Measurements from ENCODE around the gene DIP2C. TPM values are rescaled to one million over a fixed set of nuclear protein-coding genes. Genes with fewer than 3 reads are reported as not detected.

Gene DIP2C
- polyA plus RNA-seq, 4 donors, result 3.1 to 13.3 (median 4.7) TPM

DNA sequence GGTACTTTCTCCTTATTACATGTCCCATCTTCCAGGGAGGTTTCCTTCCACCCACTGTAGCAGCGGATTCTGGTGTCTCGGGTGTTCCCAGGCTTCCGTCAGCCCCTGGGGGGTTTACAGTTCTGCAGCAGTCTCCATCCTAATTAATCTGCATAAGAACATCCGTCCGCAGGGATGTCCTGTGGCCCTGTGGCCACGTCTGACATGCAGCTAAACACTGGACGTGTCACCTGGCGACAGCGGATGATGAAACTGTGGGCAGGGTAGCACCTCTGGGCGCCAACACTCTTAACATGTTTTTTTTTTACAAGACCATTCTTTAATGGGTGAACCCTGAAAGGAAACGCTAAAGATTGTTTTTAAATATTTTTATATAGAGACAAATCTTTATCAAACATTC is 58.2 kb downstream of the DIP2C start:
- no peak overlapping the region for H3K27ac ChIP-seq (ENCODE audit: low read depth in 1 of 3, low read length in 2 of 3)
- no peak for FAIRE-seq
- H3K9me3 ChIP-seq (ENCODE audit: control insufficient read depth in 2 of 2, insufficient read depth in 1 of 2, low read depth in 1 of 2, low read length in 1 of 2), result no peaks in the 10 kb centered on the region
- 91 to 94% (median 92%) methylated on average over 11 of the region's 11 CpGs for WGBS, 3 donors
- peaks cover 0 to 36% (median 0%) of the 10 kb centered on the region in 3 donors for H3K36me3 ChIP-seq (ENCODE audit: control insufficient read depth in 3 of 3, insufficient read depth in 2 of 3, low read depth in 1 of 3, low read length in 3 of 3)
- H3K4me3 ChIP-seq (ENCODE audit: low read depth in 1 of 3, low read length in 3 of 3), result no peak overlapping the region
- no peaks in the 10 kb centered on the region for H3K27me3 ChIP-seq (ENCODE audit: control insufficient read depth in 3 of 3, insufficient read depth in 3 of 3, low read length in 3 of 3)
- no peaks in the 10 kb centered on the region for H3K4me1 ChIP-seq (ENCODE audit: control insufficient read depth in 3 of 3, insufficient read depth in 2 of 3, low read depth in 1 of 3, low read length in 2 of 3)
- no peak for DNase-seq

DNA sequence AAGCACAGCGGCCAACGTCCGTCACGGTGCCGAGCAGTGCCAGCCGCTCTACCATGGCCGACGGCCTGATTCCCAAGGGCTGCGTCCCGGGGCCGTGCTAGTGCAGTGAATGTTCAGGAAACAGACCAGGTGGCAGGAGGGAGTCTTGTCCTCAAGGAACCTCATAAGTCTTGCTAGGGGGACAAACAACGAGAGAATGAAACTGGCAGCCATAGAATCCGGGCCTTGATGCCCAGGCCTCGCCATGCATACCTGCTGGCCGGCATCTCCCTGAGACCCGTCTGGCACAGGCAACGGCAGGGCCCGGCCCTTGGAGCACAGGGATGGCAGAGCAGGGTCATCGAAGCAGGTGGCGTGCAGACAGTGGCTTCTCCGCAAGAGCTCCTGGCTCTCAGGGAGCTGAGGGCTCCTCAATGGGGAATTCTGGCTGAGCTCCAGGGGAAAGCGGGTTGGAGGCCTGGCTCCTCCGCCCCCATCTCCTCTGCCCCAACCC is 58.8 kb downstream of the DIP2C start:
- FAIRE-seq (no peak), DNase-seq (no peak)
- Histone ChIP-seq H3K4me3 (ENCODE audit: low read depth in 1 of 3, low read length in 3 of 3) (no peak overlapping the region), H3K36me3 (ENCODE audit: control insufficient read depth in 3 of 3, insufficient read depth in 2 of 3, low read depth in 1 of 3, low read length in 3 of 3) (peaks cover 0 to 39% (median 0%) of the 10 kb centered on the region in 3 donors), H3K27ac (ENCODE audit: low read depth in 1 of 3, low read length in 2 of 3) (no peak overlapping the region), H3K4me1 (ENCODE audit: control insufficient read depth in 3 of 3, insufficient read depth in 2 of 3, low read depth in 1 of 3, low read length in 2 of 3) (no peaks in the 10 kb centered on the region), H3K9me3 (ENCODE audit: control insufficient read depth in 2 of 2, insufficient read depth in 1 of 2, low read depth in 1 of 2, low read length in 1 of 2) (no peaks in the 10 kb centered on the region), H3K27me3 (ENCODE audit: control insufficient read depth in 3 of 3, insufficient read depth in 3 of 3, low read length in 3 of 3) (no peaks in the 10 kb centered on the region)
- 89 to 91% (median 90%) methylated on average over 23 of the region's 23 CpGs for WGBS, 3 donors

DNA sequence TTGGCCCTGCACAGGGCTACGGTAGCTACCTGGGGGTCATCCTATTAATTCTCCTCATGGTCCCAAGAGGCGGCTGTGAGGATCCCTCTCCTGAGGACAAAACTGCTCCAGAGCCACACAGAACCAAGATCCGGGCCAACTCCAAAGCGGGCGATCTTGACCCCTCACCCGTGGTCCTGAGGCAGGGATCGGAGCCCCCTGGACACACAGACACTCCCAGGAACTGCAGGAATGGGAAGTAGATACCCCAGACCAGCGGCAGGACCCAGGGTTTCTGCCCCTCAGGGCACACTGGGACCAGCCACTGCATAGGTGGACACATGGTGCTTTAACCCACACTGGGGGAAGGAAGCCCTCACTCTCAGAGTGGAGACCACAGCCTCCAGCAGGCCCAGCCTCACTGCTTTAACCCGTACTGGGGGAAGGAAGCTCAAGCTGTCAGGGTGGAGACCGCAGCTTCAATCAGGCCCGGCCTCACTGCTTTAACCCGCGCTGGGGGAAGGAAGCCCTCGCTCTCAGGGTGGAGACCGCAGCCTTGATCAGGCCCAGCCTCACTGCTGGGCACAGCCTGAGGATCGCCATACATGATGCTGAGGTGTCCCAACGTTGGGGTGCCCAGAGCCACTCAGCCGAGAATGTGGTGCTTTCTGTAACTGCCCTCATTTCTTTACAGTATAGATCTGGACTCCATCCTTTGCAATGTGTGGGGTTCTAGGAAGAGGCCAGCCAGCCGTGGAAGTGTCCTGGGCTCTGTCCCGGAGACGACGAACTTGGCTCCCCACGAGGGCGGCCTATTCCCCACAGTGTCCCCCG is 60.1 kb downstream of the DIP2C start:
- H3K4me3 ChIP-seq (ENCODE audit: low read depth in 1 of 3, low read length in 3 of 3), result no peak overlapping the region
- H3K27ac ChIP-seq (ENCODE audit: low read depth in 1 of 3, low read length in 2 of 3), result no peak overlapping the region
- H3K36me3 ChIP-seq (ENCODE audit: control insufficient read depth in 3 of 3, insufficient read depth in 2 of 3, low read depth in 1 of 3, low read length in 3 of 3), result peaks cover 0 to 36% (median 0%) of the 10 kb centered on the region in 3 donors
- H3K27me3 ChIP-seq (ENCODE audit: control insufficient read depth in 3 of 3, insufficient read depth in 3 of 3, low read length in 3 of 3), result no peaks in the 10 kb centered on the region
- WGBS, 3 donors, result 80 to 89% (median 82%) methylated on average over 24 to 25 of the region's 25 CpGs
- H3K4me1 ChIP-seq (ENCODE audit: control insufficient read depth in 3 of 3, insufficient read depth in 2 of 3, low read depth in 1 of 3, low read length in 2 of 3), result peaks cover 0 to 8% (median 0%) of the 10 kb centered on the region in 3 donors
- no peak for FAIRE-seq
- no peaks in the 10 kb centered on the region for H3K9me3 ChIP-seq (ENCODE audit: control insufficient read depth in 2 of 2, insufficient read depth in 1 of 2, low read depth in 1 of 2, low read length in 1 of 2)
- DNase-seq, result no peak

DNA sequence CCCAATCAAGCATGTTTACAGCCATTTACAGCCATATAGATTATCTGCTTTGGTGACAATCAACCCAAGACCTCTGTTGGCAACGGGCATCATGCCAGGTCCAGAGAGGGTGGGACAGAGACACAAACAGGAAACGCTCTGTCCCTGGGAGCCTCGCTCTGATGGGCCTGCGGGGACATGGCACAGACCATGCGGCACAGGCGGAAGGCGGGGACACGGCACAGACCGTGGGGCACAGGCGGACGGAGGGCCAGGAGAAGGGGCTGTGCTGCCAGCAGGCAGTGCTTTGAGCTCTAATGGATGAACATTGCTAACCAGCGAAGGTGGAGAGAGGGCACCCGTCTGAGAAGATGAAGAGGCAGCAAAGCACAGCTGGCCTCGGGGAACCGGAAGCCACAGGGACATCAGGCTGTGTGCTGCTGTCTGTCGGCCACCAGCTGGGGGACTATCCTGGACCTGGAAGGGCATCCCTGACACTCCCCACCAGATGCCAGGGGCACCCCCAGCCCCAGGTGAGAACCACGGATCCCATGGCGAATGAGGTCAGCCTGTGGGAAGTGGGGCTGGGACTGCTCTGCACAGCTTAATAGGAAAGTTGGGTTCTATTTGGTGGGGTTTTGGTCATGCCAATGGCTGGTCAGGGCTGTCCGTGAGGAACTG is 61.0 kb downstream of the DIP2C start:
- Histone ChIP-seq H3K27me3 (ENCODE audit: control insufficient read depth in 3 of 3, insufficient read depth in 3 of 3, low read length in 3 of 3) (no peaks in the 10 kb centered on the region), H3K9me3 (ENCODE audit: control insufficient read depth in 2 of 2, insufficient read depth in 1 of 2, low read depth in 1 of 2, low read length in 1 of 2) (no peaks in the 10 kb centered on the region), H3K4me1 (ENCODE audit: control insufficient read depth in 3 of 3, insufficient read depth in 2 of 3, low read depth in 1 of 3, low read length in 2 of 3) (peaks cover 0 to 11% (median 0%) of the 10 kb centered on the region in 3 donors), H3K36me3 (ENCODE audit: control insufficient read depth in 3 of 3, insufficient read depth in 2 of 3, low read depth in 1 of 3, low read length in 3 of 3) (peaks cover 0 to 36% (median 0%) of the 10 kb centered on the region in 3 donors), H3K27ac (ENCODE audit: low read depth in 1 of 3, low read length in 2 of 3) (no peak overlapping the region), H3K4me3 (ENCODE audit: low read depth in 1 of 3, low read length in 3 of 3) (no peak overlapping the region)
- no peak for FAIRE-seq
- 86 to 88% (median 88%) methylated on average over 15 to 19 of the region's 19 CpGs for WGBS, 3 donors
- DNase-seq, result no peak

DNA sequence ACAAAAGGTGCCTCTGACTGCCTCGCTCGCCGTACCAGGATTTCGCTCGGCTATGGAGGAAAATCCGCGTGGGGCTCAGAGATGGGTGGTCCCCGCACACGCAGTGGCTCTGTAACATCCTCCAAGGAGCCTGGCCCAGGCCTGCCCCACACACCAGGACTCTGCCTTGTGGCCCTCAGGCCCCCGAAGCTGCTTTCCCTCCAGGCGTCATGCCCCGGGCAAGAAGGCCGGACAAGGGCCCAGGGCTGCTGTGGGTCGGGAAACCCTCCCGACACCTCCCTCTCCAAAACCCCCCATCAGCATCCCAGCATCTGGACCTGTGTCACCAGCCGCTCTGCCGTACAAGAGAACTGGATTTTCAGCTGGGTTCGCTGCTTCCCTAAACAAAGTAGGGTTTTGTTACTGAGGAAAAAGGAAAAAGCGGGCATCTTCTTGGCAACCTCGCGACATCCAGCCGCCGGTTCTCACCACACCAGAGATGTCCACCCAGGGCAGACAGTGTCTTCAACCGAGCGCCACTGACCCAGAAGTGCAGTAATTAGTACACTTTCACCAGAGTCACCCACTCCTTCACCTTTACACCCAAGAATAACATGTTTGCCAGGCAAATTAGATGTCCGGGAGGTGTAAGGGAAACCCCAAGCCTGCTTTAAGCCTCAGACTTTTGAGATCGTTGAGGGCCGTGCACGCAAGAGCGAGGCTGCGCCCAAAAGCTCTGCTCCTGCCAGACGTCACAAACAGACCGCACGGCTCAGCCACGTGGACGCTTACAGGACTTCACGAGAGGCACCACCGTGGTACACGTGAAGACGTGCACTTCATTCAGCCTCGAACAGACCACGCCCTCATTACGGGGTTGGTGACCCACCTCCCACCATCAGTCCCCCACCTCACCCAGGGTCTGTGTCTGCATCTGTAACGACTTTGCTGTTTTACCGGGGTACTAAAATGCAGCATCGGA is 62.2 kb downstream of the DIP2C start:
- DNase-seq, result no peak
- no peak for FAIRE-seq
- 93 to 95% (median 94%) methylated on average over 46 of the region's 46 CpGs for WGBS, 3 donors

DNA sequence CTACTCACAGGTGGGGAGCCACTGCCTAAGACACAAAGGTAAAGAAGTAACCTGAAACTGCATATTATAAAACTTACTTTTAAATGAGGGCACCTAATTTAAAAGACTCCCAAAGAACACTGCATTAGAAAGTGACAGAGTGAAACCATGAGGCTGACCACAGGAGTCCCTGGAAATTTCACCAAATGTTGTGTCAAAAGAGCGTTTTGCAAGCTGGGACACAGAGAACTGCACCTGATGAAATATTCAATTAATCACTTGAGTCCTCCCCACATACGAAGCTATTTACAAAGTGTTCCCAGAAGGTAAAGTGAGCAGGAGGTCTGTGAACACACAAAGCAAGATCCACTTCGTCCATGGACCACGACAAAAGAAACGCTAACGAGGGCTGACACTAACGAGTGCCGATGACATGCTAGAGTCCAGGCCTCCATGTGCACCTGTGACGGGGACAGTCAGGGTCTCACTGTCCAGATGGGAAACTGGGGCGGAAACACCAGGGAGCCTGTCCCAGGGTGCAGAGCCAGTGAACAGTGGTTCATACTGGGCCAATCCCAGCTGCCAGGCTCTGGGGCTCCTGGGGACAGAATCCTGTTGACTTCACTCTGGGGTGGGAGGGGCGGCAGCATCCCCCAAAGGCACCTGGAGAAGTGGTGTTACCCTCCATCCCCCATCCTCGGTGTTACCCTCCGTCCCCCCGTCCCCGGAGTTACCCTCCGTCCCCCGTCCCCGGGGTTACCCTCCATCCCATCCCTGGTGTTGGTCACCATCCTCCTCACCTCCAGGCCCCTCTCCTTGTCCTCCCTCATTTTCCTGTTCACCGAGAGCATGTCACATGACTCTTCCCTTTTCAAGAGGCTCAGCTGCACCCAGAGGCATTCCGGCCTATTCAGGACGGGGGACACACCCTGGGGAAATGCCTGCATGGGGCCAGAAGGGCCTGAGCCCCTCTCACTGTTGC is 63.4 kb downstream of the DIP2C start:
- H3K27me3 ChIP-seq (ENCODE audit: control insufficient read depth in 3 of 3, insufficient read depth in 3 of 3, low read length in 3 of 3), result no peaks in the 10 kb centered on the region
- DNase-seq, result no peak
- FAIRE-seq, result no peak
- peak overlapping the region in 1 of 3 donors; percentile 81 for H3K27ac ChIP-seq (ENCODE audit: low read depth in 1 of 3, low read length in 2 of 3)
- no peak overlapping the region for H3K4me3 ChIP-seq (ENCODE audit: low read depth in 1 of 3, low read length in 3 of 3)
- H3K4me1 ChIP-seq (ENCODE audit: control insufficient read depth in 3 of 3, insufficient read depth in 2 of 3, low read depth in 1 of 3, low read length in 2 of 3), result peaks cover 0 to 11% (median 0%) of the 10 kb centered on the region in 3 donors
- peaks cover 0 to 37% (median 0%) of the 10 kb centered on the region in 3 donors for H3K36me3 ChIP-seq (ENCODE audit: control insufficient read depth in 3 of 3, insufficient read depth in 2 of 3, low read depth in 1 of 3, low read length in 3 of 3)
- WGBS, 3 donors, result 89 to 91% (median 91%) methylated on average over 20 to 21 of the region's 21 CpGs
- H3K9me3 ChIP-seq (ENCODE audit: control insufficient read depth in 2 of 2, insufficient read depth in 1 of 2, low read depth in 1 of 2, low read length in 1 of 2), result no peaks in the 10 kb centered on the region

More for the DNA sequence above, 62.2 kb downstream of the DIP2C start:
- Histone ChIP-seq H3K4me3 (ENCODE audit: low read depth in 1 of 3, low read length in 3 of 3) (no peak overlapping the region), H3K27me3 (ENCODE audit: control insufficient read depth in 3 of 3, insufficient read depth in 3 of 3, low read length in 3 of 3) (no peaks in the 10 kb centered on the region), H3K9me3 (ENCODE audit: control insufficient read depth in 2 of 2, insufficient read depth in 1 of 2, low read depth in 1 of 2, low read length in 1 of 2) (no peaks in the 10 kb centered on the region), H3K36me3 (ENCODE audit: control insufficient read depth in 3 of 3, insufficient read depth in 2 of 3, low read depth in 1 of 3, low read length in 3 of 3) (peaks cover 0 to 34% (median 0%) of the 10 kb centered on the region in 3 donors), H3K4me1 (ENCODE audit: control insufficient read depth in 3 of 3, insufficient read depth in 2 of 3, low read depth in 1 of 3, low read length in 2 of 3) (peaks cover 0 to 11% (median 0%) of the 10 kb centered on the region in 3 donors), H3K27ac (ENCODE audit: low read depth in 1 of 3, low read length in 2 of 3) (peak overlapping the region in 1 of 3 donors; percentile 24)

DNA sequence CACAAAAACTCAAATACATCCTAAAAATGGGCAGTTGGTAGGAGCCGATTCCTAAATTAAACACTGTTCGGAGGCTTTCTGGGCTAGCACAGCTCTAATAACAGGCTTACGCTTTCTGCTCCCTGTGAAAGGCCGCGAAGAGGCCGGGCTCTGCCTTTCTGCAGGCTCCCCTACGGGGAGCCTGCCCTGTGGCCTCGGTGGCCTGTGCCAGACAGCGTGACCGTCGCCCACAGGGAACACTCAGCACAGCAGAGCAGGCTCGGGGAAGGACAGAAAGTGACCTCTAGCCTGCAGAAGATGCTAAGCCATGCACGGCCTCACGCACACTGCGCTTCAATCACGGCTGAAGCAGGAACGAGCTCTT is 64.2 kb downstream of the DIP2C start:
- H3K36me3 ChIP-seq (ENCODE audit: control insufficient read depth in 3 of 3, insufficient read depth in 2 of 3, low read depth in 1 of 3, low read length in 3 of 3), result peaks cover 0 to 33% (median 0%) of the 10 kb centered on the region in 3 donors
- 66 to 84% (median 73%) methylated on average over 17 of the region's 17 CpGs for WGBS, 3 donors

More for the DNA sequence above, 64.2 kb downstream of the DIP2C start:
- DNase-seq (no peak), FAIRE-seq (no peak)
- H3K9me3 ChIP-seq (ENCODE audit: control insufficient read depth in 2 of 2, insufficient read depth in 1 of 2, low read depth in 1 of 2, low read length in 1 of 2), result no peaks in the 10 kb centered on the region
- H3K4me1 ChIP-seq (ENCODE audit: control insufficient read depth in 3 of 3, insufficient read depth in 2 of 3, low read depth in 1 of 3, low read length in 2 of 3), result peaks cover 0 to 11% (median 0%) of the 10 kb centered on the region in 3 donors
- no peak overlapping the region for H3K4me3 ChIP-seq (ENCODE audit: low read depth in 1 of 3, low read length in 3 of 3)
- H3K27me3 ChIP-seq (ENCODE audit: control insufficient read depth in 3 of 3, insufficient read depth in 3 of 3, low read length in 3 of 3), result no peaks in the 10 kb centered on the region
- H3K27ac ChIP-seq (ENCODE audit: low read depth in 1 of 3, low read length in 2 of 3), result peak overlapping the region in 2 of 3 donors; percentile 34 to 81

All from small intestine (tissue), 7 donors.